SK-N-SH (cell line): ENCODE measurements around the gene GJA5. TPM values are rescaled to one million over a fixed set of nuclear protein-coding genes. Genes with fewer than 3 reads are reported as not detected.

Experiments
- CTCF ChIA-PET: fragments of 300-600, 350-600 bp; formaldehyde crosslinking; extraction: SDS; loops from one replicate; lab custom pipeline; 2021; lab: Yijun Ruan, JAX
- POLR2A ChIA-PET: fragments of 350-600 bp; sonication (Branson Sonifier 250); formaldehyde crosslinking; extraction: SDS; loops from one replicate; lab custom pipeline; 2020; ENCODE audit warnings: antibody characterized with exemption, inconsistent platforms; lab: Yijun Ruan, JAX
- DNase-seq: peaks from one replicate; pipeline ENCODE4 v3.0.0; 2012
- H2AFZ ChIP-seq: fragments of 200-600 bp; sonication (generic); 2 replicates; pipeline ENCODE4 v1.8.1; 2016; ENCODE audit warnings: antibody characterized with exemption, mild to moderate bottlenecking, low read depth
- H3F3A ChIP-seq: fragments of 200-600 bp; sonication (generic); replicated peaks from 2 replicates; pipeline ENCODE3; 2016; ENCODE audit warnings: antibody characterized with exemption, mild to moderate bottlenecking; ENCODE audit not compliant: insufficient read depth
- H3K27ac ChIP-seq, 2 experiments: fragments of 200-500 bp in 1 of 2; fragments of 200-600 bp in 1 of 2; sonication (Bioruptor generic) in 1 of 2; sonication (generic), shearing (Covaris generic) in 1 of 2; 2 replicates each; pipeline versions ENCODE4 v1.5.1 to v1.6.1; 2014 to 2016; ENCODE audit warnings: low read depth in 2 of 2, inconsistent platforms in 1 of 2, low read length in 1 of 2, mild to moderate bottlenecking in 1 of 2, mixed read lengths in 1 of 2
- H3K27me3 ChIP-seq: fragments of 200-600 bp; sonication (generic), shearing (Covaris generic); 2 replicates; pipeline ENCODE4 v1.6.1; 2016; ENCODE audit warnings: mixed run types; ENCODE audit not compliant: insufficient read depth
- H3K36me3 ChIP-seq, 2 experiments: fragments of 200-500 bp in 1 of 2; fragments of 200-600 bp in 1 of 2; sonication (Bioruptor generic) in 1 of 2; sonication (generic) in 1 of 2; replicated peaks in 1 of 2; 2 replicates each; pipeline versions ENCODE3 to v1.5.1; 2014 to 2016; ENCODE audit warnings: low read length in 1 of 2, mild to moderate bottlenecking in 1 of 2; ENCODE audit not compliant: insufficient read depth in 2 of 2, control insufficient read depth in 1 of 2
- H3K4me1 ChIP-seq, 2 experiments: fragments of 200-500 bp in 1 of 2; fragments of 200-600 bp in 1 of 2; sonication (Bioruptor generic) in 1 of 2; sonication (generic), shearing (Covaris generic) in 1 of 2; 2 replicates each; pipeline versions ENCODE4 v1.5.1 to v1.6.1; 2014 to 2016; ENCODE audit warnings: low read depth in 1 of 2, low read length in 1 of 2, mixed run types in 1 of 2; ENCODE audit not compliant: insufficient read depth in 2 of 2, control insufficient read depth in 1 of 2
- H3K4me2 ChIP-seq: fragments of 200-600 bp; sonication (generic), shearing (Covaris generic); 2 replicates; pipeline ENCODE4 v1.6.1; 2017; ENCODE audit warnings: mixed run types
- H3K4me3 ChIP-seq, 2 experiments: fragments of 200-500 bp in 1 of 2; fragments of 200-600 bp in 1 of 2; sonication (Bioruptor generic) in 1 of 2; sonication (generic), shearing (Covaris generic) in 1 of 2; 2 replicates each; pipeline versions ENCODE4 v1.5.1 to v1.8.1; 2014 to 2016; ENCODE audit warnings: low read depth in 2 of 2, inconsistent platforms in 1 of 2, low read length in 1 of 2, mild to moderate bottlenecking in 1 of 2, mixed read lengths in 1 of 2, moderate library complexity in 1 of 2
- H3K79me2 ChIP-seq: fragments of 200-600 bp; sonication (generic); 2 replicates; pipeline ENCODE4 v1.8.1; 2017; ENCODE audit warnings: mild to moderate bottlenecking; ENCODE audit not compliant: insufficient read depth
- H3K9ac ChIP-seq: fragments of 200-600 bp; sonication (generic); 2 replicates; pipeline ENCODE4 v1.6.1; 2017; ENCODE audit warnings: mixed run types
- H3K9me2 ChIP-seq: fragments of 200-600 bp; sonication (generic); 2 replicates; pipeline ENCODE4 v1.6.1; 2017; ENCODE audit warnings: mixed run types
- H3K9me3 ChIP-seq: fragments of 200-600 bp; sonication (generic); 2 replicates; pipeline ENCODE4 v1.6.1; 2017; ENCODE audit warnings: mixed run types, mild to moderate bottlenecking, moderate library complexity
- H4K20me1 ChIP-seq: fragments of 200-600 bp; sonication (generic); 2 replicates; pipeline ENCODE4 v1.6.1; 2017; ENCODE audit warnings: mild to moderate bottlenecking, mixed run types; ENCODE audit not compliant: insufficient read depth
- EP300 ChIP-seq, 2 experiments: IDR thresholded peaks; 2 replicates each; pipeline versions ENCODE4 v1.4.0 to v1.6.1; 2012; ENCODE audit warnings: borderline replicate concordance in 1 of 2, low read depth in 1 of 2, low read length in 1 of 2
- FOXJ3 ChIP-seq: sonication (generic); formaldehyde crosslinking; IDR thresholded peaks from 2 replicates; pipeline ENCODE4 v1.5.1; 2020; ENCODE audit warnings: mild to moderate bottlenecking, missing genetic modification reagents
- FOXM1 ChIP-seq: IDR thresholded peaks from 2 replicates; pipeline ENCODE4 v1.4.0; 2012; ENCODE audit warnings: low read depth, mild to moderate bottlenecking
- GABPA ChIP-seq: IDR thresholded peaks from 2 replicates; pipeline ENCODE4 v1.4.0; 2012; ENCODE audit warnings: low read depth, mild to moderate bottlenecking
- GATA2 ChIP-seq: sonication (generic); formaldehyde crosslinking; IDR thresholded peaks from 2 replicates; pipeline ENCODE4 v1.5.0; 2020; ENCODE audit warnings: mild to moderate bottlenecking, missing genetic modification reagents
- JUND ChIP-seq: IDR thresholded peaks from 2 replicates; pipeline ENCODE4 v1.4.0; 2012
- MXI1 ChIP-seq: IDR thresholded peaks from 2 replicates; pipeline ENCODE4 v1.6.1; 2012; ENCODE audit warnings: mild to moderate bottlenecking, low read depth, low read length, improper control_type of control experiment
- NFIC ChIP-seq: IDR thresholded peaks from 2 replicates; pipeline ENCODE4 v1.4.0; 2012; ENCODE audit warnings: borderline replicate concordance
- PBX3 ChIP-seq: IDR thresholded peaks from 2 replicates; pipeline ENCODE4; 2012
- POLR2AphosphoS5 ChIP-seq: IDR thresholded peaks from 2 replicates; pipeline ENCODE4 v1.6.1; 2012; ENCODE audit warnings: low read depth, low read length
- RAD21 ChIP-seq: IDR thresholded peaks from 2 replicates; pipeline ENCODE4 v1.6.1; 2012; ENCODE audit warnings: mild to moderate bottlenecking, low read length
- RCOR1 ChIP-seq: fragments of 150-350 bp; IDR thresholded peaks from 2 replicates; pipeline ENCODE4 v1.6.1; 2017; ENCODE audit warnings: antibody characterized with exemption, low read length
- SIN3A ChIP-seq: IDR thresholded peaks from 2 replicates; pipeline ENCODE4 v1.6.1; 2012; ENCODE audit warnings: low read depth, mild to moderate bottlenecking, low read length, moderate library complexity, borderline replicate concordance
- TEAD4 ChIP-seq: IDR thresholded peaks from 2 replicates; pipeline ENCODE4 v1.4.0; 2012; ENCODE audit warnings: mild to moderate bottlenecking, borderline replicate concordance; ENCODE audit not compliant: insufficient read depth
- WGBS: methylation state at CpG from one replicate; pipeline ENCODE4 v1.1.6; 2017; ENCODE audit warnings: low lambda C conversion rate; 5-methylcytosine and 5-hydroxymethylcytosine counted together
- polyA plus RNA-seq, 3 experiments: library from polyadenylated mRNA; depleted of rRNA; stranded (reverse); fragments of >200 nt; gene quantifications; 2 replicates each; pipeline ENCODE4 v1.2.3, GENCODE V29; 2012
- TF ChIP-seq, protein P1 (sequence below): IDR thresholded peaks from 2 replicates; pipeline ENCODE4 v1.4.0; 2012; ENCODE audit warnings: low read depth
- TF ChIP-seq, protein P2 (sequence below): fragments of 150-350 bp; IDR thresholded peaks from 2 replicates; pipeline ENCODE4 v1.6.1; 2016; ENCODE audit warnings: mild to moderate bottlenecking, low read depth, low read length
- TF ChIP-seq, protein P3 (sequence below): IDR thresholded peaks from 2 replicates; pipeline ENCODE4 v1.6.1; 2012; ENCODE audit warnings: mild to moderate bottlenecking, low read depth, low read length, moderate library complexity
- TF ChIP-seq, protein P4 (sequence below): IDR thresholded peaks from 2 replicates; pipeline ENCODE4 v1.4.0; 2012; ENCODE audit warnings: low read depth, borderline replicate concordance

GJA5 gene
- polyA plus RNA-seq, 1 of the 3 experiments (the other 2 are of a cell fraction): not detected

GRCh38 chr1:147768101-147768500, 7.7 kb upstream of the GJA5 start:
- no peak for DNase-seq
- no peak overlapping the region for H3K4me2 ChIP-seq
- no peak for TF ChIP-seq RAD21
- TF ChIP-seq, protein P1, sequence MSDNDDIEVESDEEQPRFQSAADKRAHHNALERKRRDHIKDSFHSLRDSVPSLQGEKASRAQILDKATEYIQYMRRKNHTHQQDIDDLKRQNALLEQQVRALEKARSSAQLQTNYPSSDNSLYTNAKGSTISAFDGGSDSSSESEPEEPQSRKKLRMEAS: no peak
- TF ChIP-seq GATA2 (CRISPR knock-in tag): no peak
- ChIA-PET CTCF (no interaction called here), POLR2A (no interaction called here)
- no peaks in the 10 kb centered on the region for H3K36me3 ChIP-seq
- no peaks in the 10 kb centered on the region for H3K9me3 ChIP-seq
- no peak overlapping the region for H3K9ac ChIP-seq
- H3K79me2 ChIP-seq: no peaks in the 10 kb centered on the region
- no peak overlapping the region for H3K27ac ChIP-seq
- no peaks in the 10 kb centered on the region for H3K4me1 ChIP-seq
- no peaks in the 10 kb centered on the region for H4K20me1 ChIP-seq
- WGBS: 0% methylated on average over 1 of the region's 1 CpG
- peaks cover 16% of the 10 kb centered on the region; the same call in 1 of the 2 replicates for H3K27me3 ChIP-seq
- H3K4me3 ChIP-seq: no peak overlapping the region
- H3K9me2 ChIP-seq: no peaks in the 10 kb centered on the region
- H2AFZ ChIP-seq: no peak overlapping the region
- H3F3A ChIP-seq: no peaks in the 10 kb centered on the region

- no peak for TF ChIP-seq POLR2AphosphoS5
- TF ChIP-seq TEAD4: no peak
- no peak for TF ChIP-seq GATA2 (CRISPR knock-in tag)
- no peak for TF ChIP-seq NFIC
- TF ChIP-seq EP300 (IDR thresholded peaks at IDR 0.05; ENCODE audit: borderline replicate concordance in 1 of 2, low read depth in 1 of 2, low read length in 1 of 2): no peak
- no peak for TF ChIP-seq FOXM1
- TF ChIP-seq, protein P2, sequence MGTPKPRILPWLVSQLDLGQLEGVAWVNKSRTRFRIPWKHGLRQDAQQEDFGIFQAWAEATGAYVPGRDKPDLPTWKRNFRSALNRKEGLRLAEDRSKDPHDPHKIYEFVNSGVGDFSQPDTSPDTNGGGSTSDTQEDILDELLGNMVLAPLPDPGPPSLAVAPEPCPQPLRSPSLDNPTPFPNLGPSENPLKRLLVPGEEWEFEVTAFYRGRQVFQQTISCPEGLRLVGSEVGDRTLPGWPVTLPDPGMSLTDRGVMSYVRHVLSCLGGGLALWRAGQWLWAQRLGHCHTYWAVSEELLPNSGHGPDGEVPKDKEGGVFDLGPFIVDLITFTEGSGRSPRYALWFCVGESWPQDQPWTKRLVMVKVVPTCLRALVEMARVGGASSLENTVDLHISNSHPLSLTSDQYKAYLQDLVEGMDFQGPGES: no peak
- TF ChIP-seq JUND: no peak
- no peak for TF ChIP-seq MXI1
- TF ChIP-seq, protein P3, sequence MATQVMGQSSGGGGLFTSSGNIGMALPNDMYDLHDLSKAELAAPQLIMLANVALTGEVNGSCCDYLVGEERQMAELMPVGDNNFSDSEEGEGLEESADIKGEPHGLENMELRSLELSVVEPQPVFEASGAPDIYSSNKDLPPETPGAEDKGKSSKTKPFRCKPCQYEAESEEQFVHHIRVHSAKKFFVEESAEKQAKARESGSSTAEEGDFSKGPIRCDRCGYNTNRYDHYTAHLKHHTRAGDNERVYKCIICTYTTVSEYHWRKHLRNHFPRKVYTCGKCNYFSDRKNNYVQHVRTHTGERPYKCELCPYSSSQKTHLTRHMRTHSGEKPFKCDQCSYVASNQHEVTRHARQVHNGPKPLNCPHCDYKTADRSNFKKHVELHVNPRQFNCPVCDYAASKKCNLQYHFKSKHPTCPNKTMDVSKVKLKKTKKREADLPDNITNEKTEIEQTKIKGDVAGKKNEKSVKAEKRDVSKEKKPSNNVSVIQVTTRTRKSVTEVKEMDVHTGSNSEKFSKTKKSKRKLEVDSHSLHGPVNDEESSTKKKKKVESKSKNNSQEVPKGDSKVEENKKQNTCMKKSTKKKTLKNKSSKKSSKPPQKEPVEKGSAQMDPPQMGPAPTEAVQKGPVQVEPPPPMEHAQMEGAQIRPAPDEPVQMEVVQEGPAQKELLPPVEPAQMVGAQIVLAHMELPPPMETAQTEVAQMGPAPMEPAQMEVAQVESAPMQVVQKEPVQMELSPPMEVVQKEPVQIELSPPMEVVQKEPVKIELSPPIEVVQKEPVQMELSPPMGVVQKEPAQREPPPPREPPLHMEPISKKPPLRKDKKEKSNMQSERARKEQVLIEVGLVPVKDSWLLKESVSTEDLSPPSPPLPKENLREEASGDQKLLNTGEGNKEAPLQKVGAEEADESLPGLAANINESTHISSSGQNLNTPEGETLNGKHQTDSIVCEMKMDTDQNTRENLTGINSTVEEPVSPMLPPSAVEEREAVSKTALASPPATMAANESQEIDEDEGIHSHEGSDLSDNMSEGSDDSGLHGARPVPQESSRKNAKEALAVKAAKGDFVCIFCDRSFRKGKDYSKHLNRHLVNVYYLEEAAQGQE: no peak
- TF ChIP-seq RAD21: no peak
- TF ChIP-seq GABPA: no peak
- no peak for TF ChIP-seq FOXJ3 (CRISPR knock-in tag)
- no peak for TF ChIP-seq SIN3A
- no peak for TF ChIP-seq RCOR1
- TF ChIP-seq, protein P4, sequence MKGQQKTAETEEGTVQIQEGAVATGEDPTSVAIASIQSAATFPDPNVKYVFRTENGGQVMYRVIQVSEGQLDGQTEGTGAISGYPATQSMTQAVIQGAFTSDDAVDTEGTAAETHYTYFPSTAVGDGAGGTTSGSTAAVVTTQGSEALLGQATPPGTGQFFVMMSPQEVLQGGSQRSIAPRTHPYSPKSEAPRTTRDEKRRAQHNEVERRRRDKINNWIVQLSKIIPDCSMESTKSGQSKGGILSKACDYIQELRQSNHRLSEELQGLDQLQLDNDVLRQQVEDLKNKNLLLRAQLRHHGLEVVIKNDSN: no peak
- TF ChIP-seq PBX3: no peak
- TF ChIP-seq, all 33 proteins: peak for 0
- Histone ChIP-seq H3K4me2 (no peak overlapping the region), H2AFZ (no peak overlapping the region)
Observed at GRCh38 chr1:147762233-147763024, 2.0 kb upstream of the GJA5 start.

More at GRCh38 chr1:147762233-147763024, 2.0 kb upstream of the GJA5 start:
- ChIA-PET CTCF (no interaction called here), POLR2A (no interaction called here)
- no peaks in the 10 kb centered on the region for H3F3A ChIP-seq
- H3K79me2 ChIP-seq: no peaks in the 10 kb centered on the region
- no peaks in the 10 kb centered on the region for H3K36me3 ChIP-seq
- 0% methylated on average over 3 of the region's 3 CpGs for WGBS
- no peak for DNase-seq
- no peaks in the 10 kb centered on the region for H4K20me1 ChIP-seq
- H3K27ac ChIP-seq: no peak overlapping the region
- H3K4me1 ChIP-seq: peaks cover 0 to 6% of the 10 kb centered on the region in 2 experiments; a peak in 1 of 4 replicates
- no peak overlapping the region for H3K9ac ChIP-seq
- H3K4me3 ChIP-seq: no peak overlapping the region
- no peaks in the 10 kb centered on the region for H3K9me2 ChIP-seq
- peaks cover 4% of the 10 kb centered on the region; the same call in 1 of the 2 replicates for H3K27me3 ChIP-seq
- H3K9me3 ChIP-seq: no peaks in the 10 kb centered on the region
